NCI-H526 treated with DMSO at 0.1 percent for 48 hours (cell line): ENCODE measurements around the gene ICAM1.

Source experiments
- DNase-seq: peaks from one replicate; lab custom pipeline; 2025; lab: John Stamatoyannopoulos, UW

ICAM1 gene

DNA sequence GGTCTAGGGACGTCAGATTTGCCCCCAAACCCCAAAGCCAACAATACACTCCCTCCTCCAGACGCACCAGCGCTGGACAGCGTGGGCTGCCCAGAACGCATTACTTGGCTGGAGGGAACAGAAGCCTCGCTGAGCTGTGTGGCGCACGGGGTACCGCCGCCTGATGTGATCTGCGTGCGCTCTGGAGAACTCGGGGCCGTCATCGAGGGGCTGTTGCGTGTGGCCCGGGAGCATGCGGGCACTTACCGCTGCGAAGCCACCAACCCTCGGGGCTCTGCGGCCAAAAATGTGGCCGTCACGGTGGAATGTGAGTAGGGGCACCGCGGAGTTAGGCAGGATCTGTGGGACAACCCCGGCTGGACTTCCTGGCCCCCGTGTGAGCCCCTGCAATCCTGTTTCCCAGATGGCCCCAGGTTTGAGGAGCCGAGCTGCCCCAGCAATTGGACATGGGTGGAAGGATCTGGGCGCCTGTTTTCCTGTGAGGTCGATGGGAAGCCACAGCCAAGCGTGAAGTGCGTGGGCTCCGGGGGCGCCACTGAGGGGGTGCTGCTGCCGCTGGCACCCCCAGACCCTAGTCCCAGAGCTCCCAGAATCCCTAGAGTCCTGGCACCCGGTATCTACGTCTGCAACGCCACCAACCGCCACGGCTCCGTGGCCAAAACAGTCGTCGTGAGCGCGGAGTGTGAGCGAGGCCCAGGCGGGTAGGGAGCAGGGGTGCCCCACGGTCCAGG, 22.9 kb downstream of the ICAM1 start:
- DNase-seq, result no peak

DNA sequence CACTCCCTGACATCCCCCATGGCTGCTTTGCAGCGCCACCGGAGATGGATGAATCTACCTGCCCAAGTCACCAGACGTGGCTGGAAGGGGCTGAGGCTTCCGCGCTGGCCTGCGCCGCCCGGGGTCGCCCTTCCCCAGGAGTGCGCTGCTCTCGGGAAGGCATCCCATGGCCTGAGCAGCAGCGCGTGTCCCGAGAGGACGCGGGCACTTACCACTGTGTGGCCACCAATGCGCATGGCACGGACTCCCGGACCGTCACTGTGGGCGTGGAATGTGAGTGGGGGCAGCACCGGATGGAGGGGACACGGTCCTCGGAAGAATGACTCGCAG, 23.4 kb downstream of the ICAM1 start:
- no peak for DNase-seq

DNA sequence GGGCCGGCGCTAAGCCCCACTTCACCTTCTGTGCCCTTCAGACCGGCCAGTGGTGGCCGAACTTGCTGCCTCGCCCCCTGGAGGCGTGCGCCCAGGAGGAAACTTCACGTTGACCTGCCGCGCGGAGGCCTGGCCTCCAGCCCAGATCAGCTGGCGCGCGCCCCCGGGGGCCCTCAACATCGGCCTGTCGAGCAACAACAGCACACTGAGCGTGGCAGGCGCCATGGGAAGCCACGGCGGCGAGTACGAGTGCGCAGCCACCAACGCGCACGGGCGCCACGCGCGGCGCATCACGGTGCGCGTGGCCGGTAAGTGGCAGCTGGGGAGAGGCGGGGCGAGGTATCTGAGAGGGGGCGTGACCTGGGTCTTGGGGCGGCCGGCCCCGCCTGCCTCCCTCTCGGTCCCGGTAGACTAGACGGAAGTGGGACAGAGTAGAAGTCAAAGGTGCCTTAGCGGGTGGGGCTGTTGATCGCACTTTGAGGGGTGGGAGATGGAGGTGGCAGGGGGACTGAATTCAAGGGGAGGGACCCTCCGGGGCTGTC, 24.5 kb downstream of the ICAM1 start:
- DNase-seq, result no peak

DNA sequence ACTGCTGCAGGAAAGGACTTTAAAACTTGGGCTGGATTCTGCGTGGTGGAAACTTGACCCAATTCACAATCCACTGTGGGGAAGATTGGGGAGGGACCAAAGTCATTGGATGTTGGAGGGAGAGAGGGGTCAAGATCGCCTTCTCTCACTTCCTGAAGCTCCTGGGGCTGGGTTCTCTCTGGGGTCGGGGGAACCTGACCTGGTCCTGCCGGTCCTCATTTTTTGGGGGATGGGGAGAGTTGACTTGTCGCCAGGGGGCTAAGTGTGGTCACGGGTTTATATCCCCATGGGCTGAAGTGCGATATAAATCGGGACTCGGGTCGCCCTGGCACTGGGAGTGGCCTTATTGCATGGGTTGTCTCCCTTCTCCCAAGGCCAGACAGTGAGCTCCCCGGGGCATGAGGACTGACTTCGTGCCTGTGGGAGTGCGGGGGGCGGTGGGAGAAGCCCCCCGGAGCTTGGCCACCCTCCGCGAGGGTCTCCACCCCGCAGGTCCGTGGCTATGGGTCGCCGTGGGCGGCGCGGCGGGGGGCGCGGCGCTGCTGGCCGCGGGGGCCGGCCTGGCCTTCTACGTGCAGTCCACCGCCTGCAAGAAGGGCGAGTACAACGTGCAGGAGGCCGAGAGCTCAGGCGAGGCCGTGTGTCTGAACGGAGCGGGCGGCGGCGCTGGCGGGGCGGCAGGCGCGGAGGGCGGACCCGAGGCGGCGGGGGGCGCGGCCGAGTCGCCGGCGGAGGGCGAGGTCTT, 25.1 kb downstream of the ICAM1 start:
- no peak for DNase-seq

DNA sequence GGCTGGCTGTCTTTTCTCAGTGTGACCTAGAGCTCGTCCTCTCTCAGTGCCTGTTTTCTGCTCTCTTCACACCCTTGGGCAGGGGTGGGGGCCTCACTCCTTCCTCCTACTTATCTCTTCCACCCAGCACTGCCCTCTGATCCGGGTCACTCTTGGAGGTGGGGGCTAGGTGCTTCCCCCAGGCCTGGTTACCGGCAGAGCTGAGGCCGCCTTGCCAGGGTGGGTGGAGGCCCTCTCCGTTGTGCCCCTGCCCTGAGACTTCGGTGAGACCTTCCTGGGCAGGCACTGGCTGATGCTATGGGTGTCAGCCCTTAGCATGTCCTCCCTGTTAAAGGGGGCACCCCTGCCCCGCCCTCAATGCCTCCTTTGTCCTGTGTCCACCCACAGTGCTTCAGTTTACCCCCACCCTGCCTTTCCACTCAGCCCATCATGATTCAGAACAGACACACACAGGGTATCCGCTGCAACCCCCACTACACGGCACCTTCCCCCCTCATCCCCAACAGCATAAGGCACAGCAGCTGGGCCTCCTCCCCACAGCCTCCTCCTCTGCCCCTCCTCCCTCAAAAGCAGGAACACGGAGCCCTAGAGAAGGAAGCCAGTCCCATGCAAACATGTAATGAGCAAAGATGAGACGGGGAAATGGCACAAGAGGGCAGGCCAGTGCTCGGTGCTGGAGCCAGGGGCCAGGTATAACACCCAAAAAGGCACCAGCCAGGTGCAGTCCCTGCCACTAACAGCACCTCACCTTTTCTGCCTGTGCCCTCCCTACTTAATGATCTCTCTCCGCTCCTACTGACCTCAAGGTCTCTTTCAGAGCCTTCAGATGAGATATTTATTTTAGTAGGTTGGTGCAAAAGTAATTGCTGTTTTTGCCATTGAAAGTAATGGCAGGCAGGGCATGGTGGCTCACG, 28.9 kb downstream of the ICAM1 start:
- DNase-seq, result no peak

DNA sequence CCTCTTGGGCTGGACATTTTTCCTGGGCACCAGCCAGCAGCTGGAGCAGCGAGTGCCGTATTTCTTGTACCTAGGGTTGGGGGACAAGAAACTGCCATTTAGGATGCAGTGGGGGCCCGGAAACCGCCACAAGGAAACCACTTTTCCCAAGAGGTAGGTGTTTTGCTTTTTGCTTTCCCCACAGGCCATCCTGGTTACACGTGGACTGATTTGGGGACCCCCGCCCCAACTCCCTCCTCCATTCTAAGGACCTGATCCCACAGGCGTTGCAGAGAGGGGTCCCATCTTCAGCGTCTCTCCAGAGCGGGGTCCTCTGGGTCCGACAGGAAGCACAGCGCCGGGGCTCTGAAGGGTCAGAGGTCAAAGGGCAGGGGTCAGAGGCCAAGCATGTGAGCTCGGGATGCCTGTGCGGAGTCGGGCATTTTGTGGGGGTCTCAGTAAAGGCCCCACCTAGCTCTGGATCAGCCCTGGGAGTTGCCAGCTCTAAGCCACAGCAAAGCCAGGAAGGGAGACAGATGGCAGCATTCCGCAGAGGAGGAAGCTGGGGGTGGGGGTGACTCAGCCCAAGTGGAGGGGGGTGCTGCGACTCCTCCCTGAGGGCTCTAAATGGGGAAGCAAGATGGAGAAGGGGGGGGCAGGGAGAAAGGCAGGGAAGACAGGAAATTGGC, 34.4 kb downstream of the ICAM1 start:
- DNase-seq, result no peak

DNA sequence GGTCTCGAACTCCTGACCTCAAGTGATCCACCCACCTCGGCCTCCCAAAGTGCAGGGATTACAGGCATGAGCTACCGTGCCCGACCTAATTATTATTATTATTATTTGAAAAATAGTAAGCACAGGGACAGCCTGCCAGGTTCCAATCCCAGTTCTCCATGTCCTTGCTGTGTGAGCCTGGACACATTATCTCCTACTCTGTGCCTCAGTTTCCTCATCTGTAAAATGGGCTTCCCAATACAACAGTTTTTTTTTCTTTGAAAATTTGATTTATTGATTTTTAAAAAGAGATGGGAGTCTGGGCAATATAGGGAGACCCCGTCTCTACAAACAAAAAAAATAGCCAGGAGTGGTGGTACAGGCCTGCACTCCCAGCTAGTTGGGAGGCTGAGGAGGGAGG, 35.4 kb downstream of the ICAM1 start:
- no peak for DNase-seq

DNA sequence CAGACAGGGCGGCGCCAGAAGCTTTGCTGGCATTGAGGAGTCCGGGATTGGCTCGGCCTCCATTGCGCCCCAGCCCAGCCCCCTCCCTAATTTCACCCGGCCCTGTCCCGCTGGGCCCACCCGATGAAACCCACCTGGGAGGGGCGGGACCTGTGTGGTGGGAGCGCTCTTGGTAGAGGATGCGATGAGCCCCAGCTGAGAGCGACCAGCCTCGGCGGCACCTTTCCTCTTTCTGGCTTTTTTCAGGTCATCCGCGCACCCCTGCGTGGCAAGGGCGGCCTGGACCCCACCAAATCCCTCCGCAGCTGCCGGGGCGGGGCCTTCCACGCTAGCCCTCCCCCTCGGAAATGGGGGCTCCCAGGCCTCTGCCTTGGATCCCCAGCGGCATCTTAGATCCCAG, 38.5 kb downstream of the ICAM1 start, which contains the start of gene ZGLP1:
Gene ZGLP1, minus strand, starts transcription at position 393 of the 400 bp plus-strand sequence.
- no peak for DNase-seq

DNA sequence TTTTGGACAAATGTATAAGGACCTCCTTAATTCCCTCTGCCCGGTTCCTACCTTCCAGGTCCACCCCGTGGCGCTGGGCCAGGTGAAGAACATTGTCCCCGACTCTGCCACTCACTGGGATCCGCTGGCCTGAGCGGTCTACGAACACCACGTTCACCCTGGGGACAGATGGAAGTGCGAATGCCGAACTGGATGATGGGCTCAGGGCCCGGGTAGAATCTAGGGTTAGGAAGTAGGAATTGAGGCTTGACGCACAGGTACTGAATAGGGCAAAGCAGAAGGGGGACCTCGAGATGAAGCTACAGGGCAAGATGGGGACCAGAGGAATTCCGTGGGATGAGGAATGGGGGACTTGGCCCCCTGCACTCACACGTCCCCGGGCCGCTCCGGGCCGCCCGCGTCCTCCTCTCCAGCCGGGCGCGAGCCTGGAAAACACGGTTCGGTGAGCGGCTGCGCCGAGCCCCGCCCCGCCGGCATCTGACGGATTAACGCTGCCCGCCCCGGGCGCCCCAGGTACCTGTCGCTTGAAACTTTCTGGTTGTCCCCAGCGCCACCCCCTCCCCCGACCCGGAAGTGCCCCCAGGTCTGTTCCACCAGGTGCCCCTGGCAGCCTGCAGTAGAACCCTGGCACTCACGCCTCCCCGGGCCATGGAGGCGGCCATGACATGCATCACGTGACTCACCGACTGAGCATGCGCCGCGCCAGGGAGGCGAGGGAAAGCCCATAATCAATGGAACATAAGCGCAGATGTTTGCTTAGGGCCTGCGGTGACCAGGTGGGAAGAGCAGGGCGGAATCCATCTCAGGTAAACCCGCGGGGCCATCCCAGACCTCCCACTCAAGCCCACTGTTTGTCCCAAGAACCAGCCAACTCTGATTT, 44.7 kb downstream of the ICAM1 start, which contains the start of gene FDX2:
Gene FDX2, minus strand, starts transcription at position 681 of the 880 bp plus-strand sequence. Its CDS starts 19 bp downstream, at position 662.
- DNase-seq, result peak; percentile 63

DNA sequence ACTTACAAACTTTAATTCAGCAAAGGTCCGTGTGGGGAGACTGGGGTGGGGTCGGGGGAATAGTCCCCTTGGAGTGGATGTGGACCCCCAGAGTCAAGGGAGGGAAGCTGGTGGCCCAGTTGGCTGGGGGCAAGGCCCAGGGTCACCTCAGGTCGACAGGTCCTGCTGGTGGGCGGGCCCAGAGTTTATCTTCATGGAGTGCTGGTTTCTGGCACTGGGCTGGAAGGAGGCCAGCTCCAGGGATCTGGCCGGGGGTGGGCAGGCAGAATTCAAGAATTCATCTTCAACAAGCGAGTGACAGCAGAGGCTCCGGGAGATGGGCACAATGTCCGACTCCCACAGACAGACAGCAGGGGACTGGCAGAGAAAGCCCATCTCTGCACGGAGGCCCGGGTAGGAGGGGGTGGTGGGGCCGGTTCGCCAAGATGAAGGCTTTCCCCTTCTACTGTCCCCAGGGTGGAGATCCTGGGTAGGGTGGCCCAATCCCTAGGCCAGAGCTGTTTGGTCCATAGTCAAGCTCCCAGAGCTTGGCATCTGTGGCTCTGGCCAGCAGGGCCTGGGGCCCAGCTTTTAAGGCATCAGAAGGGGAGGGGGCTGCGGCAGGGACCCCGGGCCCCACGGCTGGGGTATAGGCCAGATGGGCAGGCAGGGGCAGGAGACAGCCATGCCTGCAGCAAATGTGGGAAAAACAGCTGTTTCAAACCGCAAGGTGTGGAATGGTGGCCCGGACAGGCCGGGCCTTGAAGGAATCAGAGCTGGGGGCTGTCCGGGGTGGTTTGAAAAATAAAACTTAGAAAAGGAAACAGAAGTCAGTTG, 45.5 kb downstream of the ICAM1 start:
- DNase-seq, result no peak

DNA sequence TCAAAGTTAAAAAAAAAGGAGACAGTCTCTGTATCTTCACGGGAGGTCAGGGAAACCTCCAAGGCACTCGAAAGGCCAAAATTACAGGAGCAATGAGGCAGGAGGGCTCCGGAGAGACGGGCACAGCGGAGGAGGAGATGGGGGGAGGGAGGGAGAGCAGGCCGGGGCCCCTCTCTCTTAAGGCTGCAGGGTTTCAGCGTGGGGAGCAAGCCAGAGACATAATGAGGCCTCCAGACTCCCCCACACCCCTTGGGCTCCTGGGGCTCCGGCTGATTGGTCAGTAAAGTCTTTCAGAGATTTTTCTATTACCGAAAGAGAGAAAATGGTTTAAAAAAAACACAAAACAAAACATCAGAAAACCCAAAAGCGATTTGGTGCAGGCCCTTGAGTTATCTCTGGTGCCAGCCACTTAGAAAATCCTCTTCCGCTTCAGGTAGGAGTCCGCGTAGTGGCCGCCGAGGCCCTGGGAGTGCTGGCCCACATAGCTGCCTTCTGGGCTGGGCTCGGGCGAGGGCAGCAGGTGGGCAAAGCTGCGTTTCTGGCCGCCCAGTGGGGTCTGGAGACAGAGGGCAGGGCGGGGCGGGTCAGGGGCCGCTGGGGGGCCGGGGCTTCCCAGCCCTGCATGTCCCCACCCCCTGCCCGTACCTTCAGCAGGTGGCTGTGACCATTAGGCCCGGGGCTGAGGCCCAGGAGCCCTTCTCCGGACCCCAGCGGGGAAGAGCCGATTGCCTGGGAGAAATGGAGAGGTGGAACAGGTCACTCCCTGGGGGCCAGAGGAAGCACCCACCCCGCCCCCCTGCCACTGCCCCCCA, 46.3 kb downstream of the ICAM1 start:
- DNase-seq, result no peak

DNA sequence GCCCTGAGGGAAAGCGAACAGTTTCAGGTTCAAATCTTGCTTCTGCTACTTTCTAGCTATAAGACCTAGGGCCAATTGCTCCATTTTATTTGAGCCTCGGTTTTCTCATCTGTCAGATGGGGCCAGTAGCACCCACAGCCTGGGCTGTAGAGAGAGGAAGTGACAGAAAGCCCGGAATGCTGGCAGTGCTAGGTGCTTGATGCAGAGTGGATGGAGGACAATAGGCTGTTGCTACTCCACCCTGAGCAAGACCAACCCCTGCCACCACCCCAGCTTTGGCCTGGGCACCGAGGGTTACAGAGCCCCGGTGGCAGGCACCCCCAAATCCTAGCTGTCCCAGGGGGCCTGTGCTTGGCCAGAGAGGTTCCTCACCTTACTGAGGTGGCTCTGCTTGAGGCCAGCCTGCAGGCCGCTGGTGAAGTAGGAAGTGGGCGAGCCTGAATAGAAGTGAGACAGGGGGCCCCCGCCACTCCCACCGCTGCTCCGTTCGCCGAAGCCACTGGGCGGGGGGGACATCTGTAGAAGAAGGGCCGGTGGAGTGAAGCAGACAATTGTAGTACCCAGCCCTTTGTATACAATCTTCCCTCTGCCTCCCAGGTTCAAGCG, 47.0 kb downstream of the ICAM1 start:
- no peak for DNase-seq

DNA sequence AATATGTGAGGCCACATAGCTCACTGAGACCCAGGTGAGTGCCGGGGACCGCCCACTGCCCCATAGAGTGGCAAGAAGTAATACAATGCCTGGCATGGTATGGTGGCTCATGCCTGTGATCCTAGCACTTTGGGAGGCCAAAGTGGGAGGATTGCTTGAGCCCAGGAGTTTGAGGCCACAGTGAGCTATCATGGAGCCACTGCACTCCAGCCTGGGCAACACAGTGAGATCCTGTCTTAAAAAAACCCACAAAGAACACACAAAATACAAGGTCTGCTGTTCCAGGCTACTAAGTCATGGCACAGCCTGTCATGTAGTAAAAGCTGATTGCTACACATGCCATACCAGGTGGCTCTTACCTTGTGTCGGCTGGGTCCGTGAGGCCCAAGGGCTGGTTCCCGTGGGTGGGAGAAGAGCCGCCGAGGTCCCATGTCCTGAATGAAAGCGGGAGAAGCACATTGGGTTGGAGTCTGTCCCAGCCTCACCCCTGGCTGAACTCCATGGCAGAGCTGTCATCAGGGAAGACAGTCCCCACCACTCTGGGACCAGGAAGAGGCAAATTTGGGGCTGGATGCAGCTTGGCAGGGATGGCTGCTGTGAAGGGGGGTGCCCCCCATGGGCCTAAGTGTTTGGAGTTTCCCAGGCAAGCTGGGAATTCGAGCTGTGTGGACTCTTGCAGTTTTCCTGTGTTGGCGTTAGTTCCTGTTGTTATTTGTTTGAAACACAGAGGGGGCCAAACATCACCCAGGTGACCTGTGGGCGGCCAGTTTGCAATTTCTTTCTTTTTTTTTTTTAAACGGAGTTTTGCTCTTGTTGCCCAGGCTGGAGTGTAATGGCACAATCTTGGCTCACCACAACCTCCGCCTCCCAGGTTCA, 48.1 kb downstream of the ICAM1 start:
- no peak for DNase-seq

DNA sequence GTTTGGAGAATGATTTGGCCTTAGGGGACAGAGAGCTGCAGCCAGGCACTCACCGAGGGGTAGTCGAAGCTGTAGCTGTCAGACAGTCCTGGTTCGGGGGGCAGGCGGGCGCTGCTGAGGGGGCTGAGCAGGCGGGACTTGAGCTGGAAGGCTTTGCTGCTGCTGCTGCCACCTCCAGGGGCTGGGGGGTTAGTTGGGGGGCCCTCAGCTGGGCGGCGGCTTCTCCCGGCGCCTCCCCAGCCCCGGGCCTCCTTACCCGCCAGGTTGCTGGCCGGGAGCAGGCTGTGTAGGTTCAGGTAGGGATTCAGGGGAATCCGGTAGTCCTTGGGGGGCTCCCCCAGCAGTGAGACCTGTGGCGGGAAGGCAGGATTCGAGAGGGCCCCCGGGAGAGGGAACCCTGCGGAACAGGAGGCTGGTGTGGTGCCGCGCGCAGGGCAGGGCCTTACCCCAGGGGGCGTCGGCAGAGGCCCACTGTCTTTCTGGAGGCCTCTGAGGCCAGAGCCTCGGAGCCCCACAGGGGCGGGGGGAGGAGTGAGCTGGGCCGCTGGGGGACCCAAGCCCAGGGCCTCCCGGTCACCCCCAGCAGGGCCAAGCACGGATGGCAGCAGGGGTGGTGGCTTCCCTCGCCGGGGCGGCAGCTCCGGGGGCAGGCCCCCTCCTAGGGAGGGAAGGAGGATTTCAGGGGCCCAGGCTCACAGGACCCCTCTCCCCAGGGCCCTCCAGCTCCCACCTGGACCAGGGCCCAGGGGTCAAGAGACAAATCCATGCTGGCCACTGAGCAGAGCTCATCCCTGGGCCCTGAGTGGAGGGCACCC, 49.9 kb downstream of the ICAM1 start:
- no peak for DNase-seq

DNA sequence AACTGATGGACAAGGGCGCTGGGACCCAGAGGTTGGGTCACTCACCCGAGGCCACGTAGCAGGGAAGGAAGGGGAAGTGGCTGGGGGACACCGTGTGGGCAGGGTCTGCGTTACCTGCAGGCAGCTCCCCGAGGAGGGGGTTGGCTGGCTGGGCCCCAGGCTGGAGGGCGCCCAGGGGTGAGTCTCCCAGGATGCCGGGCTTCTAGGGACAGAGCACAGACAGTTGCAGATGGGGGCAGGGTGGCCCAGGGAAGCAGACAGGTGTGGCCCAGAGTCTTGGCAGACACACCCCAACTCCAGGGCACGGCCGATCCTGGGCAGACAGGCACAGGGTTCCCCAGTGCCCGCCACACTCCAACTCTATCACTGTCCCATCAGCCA, 50.5 kb downstream of the ICAM1 start:
- no peak for DNase-seq
